IMR-90 (cell line): Measurements from ENCODE around the gene ABHD6. TPM values are rescaled to one million over a fixed set of nuclear protein-coding genes. Genes with fewer than 3 reads are reported as not detected.

Source experiments
- ATAC-seq: fragments of 200-7000 bp; cut with Tn5 transposase; 2 replicates; pipeline ENCODE4 v1.9.1; 2020; ENCODE audit warnings: low read depth, mild to moderate bottlenecking, moderate library complexity
- BruUV-seq: library from RNA; stranded (reverse); fragments of 400-500 nt; replicated peaks from 2 replicates; lab custom pipeline; 2021; lab: Mats Ljungman, UMichigan
- CTCF ChIA-PET: fragments of 300-600 bp; formaldehyde crosslinking; extraction: SDS; loops from one replicate; lab custom pipeline; 2021; ENCODE audit warnings: antibody characterized with exemption; lab: Yijun Ruan, JAX
- POLR2A ChIA-PET: fragments of 300-600 bp; sonication (Branson Sonifier 250); formaldehyde crosslinking; loops from one replicate; lab custom pipeline; 2022; ENCODE audit warnings: antibody characterized with exemption; ENCODE audit not compliant: unreplicated experiment; lab: Charles Lee
- DNase-seq: peaks from one replicate; pipeline ENCODE4 v3.0.0; 2013
- H2AFZ ChIP-seq: replicated peaks from 2 replicates; pipeline ENCODE3; 2013; ENCODE audit warnings: low read length, mild to moderate bottlenecking; ENCODE audit not compliant: poor library complexity
- H2AK5ac ChIP-seq: 2 replicates; pipeline ENCODE4 v1.6.1; 2013; ENCODE audit warnings: low read depth, low read length, inconsistent platforms
- H2AK9ac ChIP-seq: replicated peaks from 2 replicates; pipeline ENCODE3; 2013; ENCODE audit warnings: mild to moderate bottlenecking, low read depth, low read length, moderate library complexity; ENCODE audit not compliant: poor library complexity
- H2BK120ac ChIP-seq: 2 replicates; pipeline ENCODE4 v1.6.1; 2013; ENCODE audit warnings: low read depth, low read length, inconsistent platforms
- H2BK15ac ChIP-seq: 3 replicates; pipeline ENCODE4 v1.6.1; 2013; ENCODE audit warnings: low read depth, low read length, inconsistent platforms
- H2BK20ac ChIP-seq: 2 replicates; pipeline ENCODE4 v1.6.1; 2013; ENCODE audit warnings: low read depth, mild to moderate bottlenecking, inconsistent platforms, low read length, moderate library complexity
- H2BK5ac ChIP-seq: 2 replicates; pipeline ENCODE4 v1.6.1; 2013; ENCODE audit warnings: mild to moderate bottlenecking, low read depth, low read length, inconsistent platforms; ENCODE audit not compliant: poor library complexity, severe bottlenecking
- H3K14ac ChIP-seq: replicated peaks from 2 replicates; pipeline ENCODE4 v1.6.1; 2013; ENCODE audit warnings: low read depth, low read length, inconsistent platforms
- H3K18ac ChIP-seq: 2 replicates; pipeline ENCODE4 v1.6.1; 2013; ENCODE audit warnings: low read depth, low read length, control low read depth
- H3K23ac ChIP-seq: 2 replicates; pipeline ENCODE4 v1.6.1; 2013; ENCODE audit warnings: low read depth, low read length, inconsistent platforms
- H3K27ac ChIP-seq: 2 replicates; pipeline ENCODE4 v1.5.1; 2013; ENCODE audit warnings: mild to moderate bottlenecking, control low read depth, low read length; ENCODE audit not compliant: insufficient read depth
- H3K27me3 ChIP-seq: 2 replicates; pipeline ENCODE4 v1.6.1; 2013; ENCODE audit warnings: low read length; ENCODE audit not compliant: control insufficient read depth, insufficient read depth
- H3K36me3 ChIP-seq: 2 replicates; pipeline ENCODE4 v1.6.1; 2013; ENCODE audit warnings: low read length, mixed read lengths; ENCODE audit not compliant: control insufficient read depth, insufficient read depth
- H3K4ac ChIP-seq: 2 replicates; pipeline ENCODE4 v1.6.1; 2013; ENCODE audit warnings: low read depth, low read length, inconsistent platforms
- H3K4me1 ChIP-seq: 2 replicates; pipeline ENCODE4 v1.6.1; 2013; ENCODE audit warnings: low read length, mixed read lengths; ENCODE audit not compliant: control insufficient read depth, insufficient read depth
- H3K4me2 ChIP-seq: 2 replicates; pipeline ENCODE4 v1.6.1; 2013; ENCODE audit warnings: low read depth, mild to moderate bottlenecking, control low read depth, low read length, moderate library complexity
- H3K4me3 ChIP-seq: 2 replicates; pipeline ENCODE4 v1.5.1; 2013; ENCODE audit warnings: low read depth, mild to moderate bottlenecking, control low read depth, low read length, moderate library complexity; ENCODE audit not compliant: insufficient read depth
- H3K56ac ChIP-seq: 2 replicates; pipeline ENCODE4 v1.6.1; 2013; ENCODE audit warnings: low read length, inconsistent platforms; ENCODE audit not compliant: insufficient read depth; ENCODE audit errors: extremely low read depth
- H3K79me1 ChIP-seq, 2 experiments: 2 replicates each; pipeline ENCODE4 v1.6.1; 2013; ENCODE audit warnings: low read length in 2 of 2, inconsistent platforms in 1 of 2, low read depth in 1 of 2
- H3K9ac ChIP-seq: 2 replicates; pipeline ENCODE4 v1.6.1; 2013; ENCODE audit warnings: low read depth, low read length, control low read depth
- H3K9me1 ChIP-seq: 2 replicates; pipeline ENCODE4 v1.6.1; 2013; ENCODE audit warnings: low read length, inconsistent platforms; ENCODE audit not compliant: insufficient read depth
- H3K9me3 ChIP-seq: 2 replicates; pipeline ENCODE4 v1.6.1; 2013; ENCODE audit warnings: low read length; ENCODE audit not compliant: control insufficient read depth, insufficient read depth
- H4K20me1 ChIP-seq: 2 replicates; pipeline ENCODE4 v1.6.1; 2013; ENCODE audit warnings: low read length, inconsistent platforms; ENCODE audit not compliant: insufficient read depth
- H4K5ac ChIP-seq: 2 replicates; pipeline ENCODE4 v1.6.1; 2013; ENCODE audit warnings: mild to moderate bottlenecking, low read depth, low read length, control low read depth
- H4K8ac ChIP-seq, 2 experiments: 2 replicates each; pipeline ENCODE4 v1.6.1; 2013; ENCODE audit warnings: low read depth in 2 of 2, low read length in 2 of 2, control low read depth in 1 of 2, inconsistent platforms in 1 of 2
- H4K91ac ChIP-seq: 2 replicates; pipeline ENCODE4 v1.6.1; 2013; ENCODE audit warnings: low read depth, low read length, inconsistent platforms; ENCODE audit not compliant: insufficient read depth
- MAFK ChIP-seq: IDR thresholded peaks from 2 replicates; pipeline ENCODE4 v1.6.1; 2012; ENCODE audit warnings: low read depth, low read length, improper control_type of control experiment
- RAD21 ChIP-seq: IDR thresholded peaks from 2 replicates; pipeline ENCODE4 v1.6.1; 2012; ENCODE audit warnings: low read length, improper control_type of control experiment
- SMC3 ChIP-seq: fragments of 150-350 bp; IDR thresholded peaks from 2 replicates; pipeline ENCODE4 v1.6.1; 2016; ENCODE audit warnings: low read depth, mild to moderate bottlenecking, antibody characterized with exemption, low read length, moderate library complexity
- WGBS, 2 experiments: methylation state at CpG; one replicate each; pipeline versions ENCODE4 v1.1.5 to v1.1.7; 2013; ENCODE audit warnings: missing lambda C conversion rate in 2 of 2; ENCODE audit not compliant: insufficient read length in 1 of 2; ENCODE audit errors: extremely low coverage in 2 of 2; 5-methylcytosine and 5-hydroxymethylcytosine counted together
- dilution Hi-C: fragments of 300-500 bp; cut with HindIII; formaldehyde crosslinking; loops from one replicate; pipeline ENCODE4 v1.14.3; 2018; ENCODE audit warnings: low sequenced_read_pairs; ENCODE audit not compliant: unreplicated experiment
- in situ Hi-C: fragments of 300-500 bp; cut with MboI; formaldehyde crosslinking; loops from 3 replicates; pipeline ENCODE4 v1.14.3; 2019; ENCODE audit warnings: low sequenced_read_pairs, inconsistent platforms, mixed read lengths
- intact Hi-C: fragments of 100-400 bp; cut with micrococcal nuclease; formaldehyde crosslinking; loops from 2 replicates; pipeline ENCODE4 v1.10.0; 2022
- polyA plus RNA-seq, 3 experiments: library from polyadenylated mRNA; depleted of rRNA; stranded (reverse); fragments of >200 nt; gene quantifications; 2 replicates each; pipeline ENCODE4 v1.2.3, GENCODE V29; 2012; ENCODE audit warnings: low replicate concordance in 1 of 3
- total RNA-seq: library from RNA; depleted of rRNA; stranded (reverse); fragments of >200 nt; gene quantifications from 2 replicates; pipeline ENCODE4 v1.2.3, GENCODE V29; 2012
- TF ChIP-seq, protein P1 (sequence below): conservative IDR thresholded peaks from 2 replicates; pipeline ENCODE4 v1.5.1; 2012; ENCODE audit warnings: mild to moderate bottlenecking, low read depth, low read length, improper control_type of control experiment

ABHD6 gene
- total and polyA plus RNA-seq, 2 of the 4 experiments (the other 2 are of a cell fraction): 5.0 to 5.6 TPM

DNA sequence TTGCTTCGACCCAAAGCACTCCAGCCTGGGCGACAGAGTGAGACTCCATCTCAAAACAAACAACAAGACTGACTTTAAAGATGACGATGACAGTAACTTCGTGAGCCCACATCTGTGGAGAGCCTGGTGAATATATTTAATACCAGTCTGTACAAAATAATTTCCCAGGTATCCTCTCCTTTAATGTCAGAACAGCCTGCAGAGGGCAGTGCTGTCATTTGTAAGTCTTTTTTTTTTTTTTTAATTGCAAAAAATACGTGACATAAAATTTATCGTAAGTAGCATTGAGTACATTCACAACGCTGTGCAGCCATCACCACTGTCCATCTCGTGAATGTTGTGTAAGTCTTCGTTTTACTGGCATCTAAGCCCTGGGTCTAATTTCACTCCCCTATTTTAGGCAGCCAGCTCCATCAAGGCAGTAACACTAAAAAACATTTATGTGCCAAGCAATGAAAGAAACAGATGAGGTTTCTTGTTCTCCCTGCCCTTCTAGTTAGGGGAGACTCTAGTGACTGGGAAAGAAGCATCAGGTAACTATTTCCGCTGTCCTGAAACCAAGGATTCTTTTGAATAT lies 70.1 kb downstream of the ABHD6 start:
- Histone ChIP-seq H2AFZ (no peak overlapping the region), H3K4me3 (peak overlapping the region; percentile 74), H3K14ac (no peak overlapping the region), H3K4me1 (peaks cover 6% of the 10 kb centered on the region), H3K9me3 (no peaks in the 10 kb centered on the region), H3K79me1 (peaks cover 25 to 44% of the 10 kb centered on the region in 2 experiments), H2BK20ac (no peak overlapping the region), H4K91ac (no peak overlapping the region), H3K9me1 (peaks cover 4% of the 10 kb centered on the region), H2AK9ac (no peak overlapping the region), H3K4me2 (peak overlapping the region; percentile 98), H4K20me1 (peaks cover 36% of the 10 kb centered on the region), H3K27ac (peak overlapping the region; percentile 32; the same call in 1 of the 2 replicates), H3K4ac (peak overlapping the region; percentile 9; the same call in 1 of the 2 replicates), H2BK120ac (no peak overlapping the region), H4K8ac (peak overlapping the region in 1 of 2 experiments; percentile 57; a peak in 1 of 4 replicates), H3K9ac (peak overlapping the region; percentile 93), H2BK15ac (no peak overlapping the region), H3K18ac (no peak overlapping the region), H3K27me3 (no peaks in the 10 kb centered on the region), H3K56ac (no peak overlapping the region; the same call in 1 of the 2 replicates), H4K5ac (no peak overlapping the region; the same call in 1 of the 2 replicates), H2AK5ac (peak overlapping the region; percentile 19; the same call in 1 of the 2 replicates), H3K23ac (peak overlapping the region; percentile 28), H3K36me3 (peaks cover 16% of the 10 kb centered on the region), H2BK5ac (no peak overlapping the region)
- in situ Hi-C loops (loop anchor here (10.0 kb wide), 1 partner anchor 303 kb away; the partner anchor contains the start of gene FLNB), intact Hi-C loops (loop anchor here (1.0 to 10.0 kb wide), 2 partner anchors 185 to 317 kb away; partner anchors contain the start of gene KCTD6), dilution Hi-C loops (no loop called here)
- peak; percentile 50 for TF ChIP-seq RAD21
- TF ChIP-seq, protein P1, sequence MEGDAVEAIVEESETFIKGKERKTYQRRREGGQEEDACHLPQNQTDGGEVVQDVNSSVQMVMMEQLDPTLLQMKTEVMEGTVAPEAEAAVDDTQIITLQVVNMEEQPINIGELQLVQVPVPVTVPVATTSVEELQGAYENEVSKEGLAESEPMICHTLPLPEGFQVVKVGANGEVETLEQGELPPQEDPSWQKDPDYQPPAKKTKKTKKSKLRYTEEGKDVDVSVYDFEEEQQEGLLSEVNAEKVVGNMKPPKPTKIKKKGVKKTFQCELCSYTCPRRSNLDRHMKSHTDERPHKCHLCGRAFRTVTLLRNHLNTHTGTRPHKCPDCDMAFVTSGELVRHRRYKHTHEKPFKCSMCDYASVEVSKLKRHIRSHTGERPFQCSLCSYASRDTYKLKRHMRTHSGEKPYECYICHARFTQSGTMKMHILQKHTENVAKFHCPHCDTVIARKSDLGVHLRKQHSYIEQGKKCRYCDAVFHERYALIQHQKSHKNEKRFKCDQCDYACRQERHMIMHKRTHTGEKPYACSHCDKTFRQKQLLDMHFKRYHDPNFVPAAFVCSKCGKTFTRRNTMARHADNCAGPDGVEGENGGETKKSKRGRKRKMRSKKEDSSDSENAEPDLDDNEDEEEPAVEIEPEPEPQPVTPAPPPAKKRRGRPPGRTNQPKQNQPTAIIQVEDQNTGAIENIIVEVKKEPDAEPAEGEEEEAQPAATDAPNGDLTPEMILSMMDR: peak; percentile 69
- TF ChIP-seq SMC3: peak; percentile 41; the same call in 1 of the 2 replicates
- no peak for TF ChIP-seq MAFK
- no CpG with 5 or more reads among the region's 10 CpGs for WGBS, 2 experiments
- CTCF ChIA-PET: interaction anchor here (0.9 to 2.5 kb wide), 4 partner anchors 9 to 226 kb away, joined by 3 to 17 read pairs (median 6); no protein-coding TSS in a partner anchor
- no TSS peak for BruUV-seq
- DNase-seq (peak; percentile 73), ATAC-seq (0 out of 2 replicates have a peak, but pooled peaks have one; percentile 9)
- POLR2A ChIA-PET: no interaction called here
